Nephron (organoid): ENCODE results near the gene RGS14.

Experiments used
- H3K27ac Mint-ChIP-seq, 3 experiments: 2 replicates each; pipeline ENCODE4 v1.8.0; 2020; ENCODE audit warnings: mixed read lengths in 3 of 3, mild to moderate bottlenecking in 2 of 3, moderate library complexity in 1 of 3
- H3K27me3 Mint-ChIP-seq: 2 replicates; pipeline ENCODE4 v1.8.0; 2021; ENCODE audit warnings: low read depth, mild to moderate bottlenecking, moderate library complexity, mixed read lengths
- H3K36me3 Mint-ChIP-seq: 2 replicates; pipeline ENCODE4 v1.8.0; 2020; ENCODE audit warnings: low read depth, mixed read lengths
- H3K4me1 Mint-ChIP-seq: 2 replicates; pipeline ENCODE4 v1.8.0; 2020; ENCODE audit warnings: mixed read lengths
- H3K4me3 Mint-ChIP-seq, 3 experiments: 2 replicates each; pipeline ENCODE4 v1.8.0; 2020; ENCODE audit warnings: mild to moderate bottlenecking in 3 of 3, mixed read lengths in 3 of 3, moderate library complexity in 2 of 3
- H3K9me3 Mint-ChIP-seq: 2 replicates; pipeline ENCODE4 v1.8.0; 2020; ENCODE audit warnings: mixed read lengths
- CTCF ChIP-seq, 3 experiments: fragments of 200-600 bp; sonication (generic); IDR thresholded peaks; one replicate each; pipeline ENCODE4 v1.5.0; 2021; ENCODE audit warnings: antibody characterized with exemption in 3 of 3; ENCODE audit not compliant: unreplicated experiment in 3 of 3

RGS14 gene

DNA sequence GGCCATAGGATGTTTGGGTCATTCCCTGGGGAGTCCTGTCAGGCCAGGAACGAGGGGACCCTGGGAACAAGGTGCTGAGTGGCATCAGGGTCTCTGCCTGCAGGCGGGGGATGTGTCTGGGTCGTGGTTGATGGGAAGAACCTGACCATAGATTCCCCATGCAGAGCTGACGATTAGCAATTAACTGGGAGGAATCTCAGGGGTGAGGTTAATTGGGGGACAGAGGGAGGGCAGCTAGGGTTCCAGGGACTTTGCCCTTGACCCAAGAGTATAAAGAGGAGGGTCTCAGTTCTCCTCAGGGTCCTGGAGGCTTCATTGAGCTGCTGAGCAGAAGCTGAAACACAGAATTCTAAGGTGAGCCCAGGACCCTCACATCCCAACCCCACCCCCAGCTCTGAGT lies 26.4 kb downstream of the RGS14 start, which contains the start of gene SLC34A1:
TSS of gene SLC34A1 (plus strand) at position 301 of the 400 bp plus-strand sequence. CDS start 1,308 bp downstream, outside the sequence.
- Mint-ChIP-seq H3K36me3 (no peaks in the 10 kb centered on the region), H3K9me3 (peaks cover 2% of the 10 kb centered on the region)

GRCh38 chr5:177385720-177386119 lies 28.0 kb downstream of the RGS14 start:
- Mint-ChIP-seq H3K27me3 (peaks cover 26% of the 10 kb centered on the region), H3K9me3 (peaks cover 2% of the 10 kb centered on the region)

More for the DNA sequence above, 26.4 kb downstream of the RGS14 start, which contains the start of gene SLC34A1:
- Mint-ChIP-seq H3K27me3 (peaks cover 24% of the 10 kb centered on the region), H3K27ac (peak within 1 kb of the TSS in 1 of 3 experiments; percentile 34), H3K4me1 (peaks cover 14% of the 10 kb centered on the region), H3K4me3 (peak within 1 kb of the TSS in 1 of 3 experiments; percentile 54)
- no peak for TF ChIP-seq CTCF (IDR thresholded peaks at IDR 0.05; ENCODE audit: unreplicated experiment in 3 of 3)

GRCh38 chr5:177386542-177386941 lies 28.8 kb downstream of the RGS14 start:
- H3K27ac Mint-ChIP-seq: no peak overlapping the region
- H3K9me3 Mint-ChIP-seq: peaks cover 2% of the 10 kb centered on the region
- no peak overlapping the region for H3K4me3 Mint-ChIP-seq
- no peak for TF ChIP-seq CTCF (IDR thresholded peaks at IDR 0.05; ENCODE audit: unreplicated experiment in 3 of 3)
- peaks cover 18% of the 10 kb centered on the region for H3K4me1 Mint-ChIP-seq
- peaks cover 22% of the 10 kb centered on the region for H3K27me3 Mint-ChIP-seq
- no peaks in the 10 kb centered on the region for H3K36me3 Mint-ChIP-seq

More at GRCh38 chr5:177385720-177386119, 28.0 kb downstream of the RGS14 start:
- Mint-ChIP-seq H3K4me1 (peaks cover 24% of the 10 kb centered on the region), H3K27ac (no peak overlapping the region), H3K36me3 (no peaks in the 10 kb centered on the region), H3K4me3 (no peak overlapping the region)
- no peak for TF ChIP-seq CTCF (IDR thresholded peaks at IDR 0.05; ENCODE audit: unreplicated experiment in 3 of 3)

GRCh38 chr5:177387405-177387804 lies 29.7 kb downstream of the RGS14 start:
- Mint-ChIP-seq H3K27me3 (peaks cover 21% of the 10 kb centered on the region), H3K9me3 (peaks cover 2% of the 10 kb centered on the region), H3K4me3 (peak overlapping the region in 1 of 3 experiments; percentile 23), H3K27ac (no peak overlapping the region), H3K4me1 (peaks cover 16% of the 10 kb centered on the region), H3K36me3 (no peaks in the 10 kb centered on the region)
- TF ChIP-seq CTCF (IDR thresholded peaks at IDR 0.05; ENCODE audit: unreplicated experiment in 3 of 3): no peak

- no peak for TF ChIP-seq CTCF (IDR thresholded peaks at IDR 0.05; ENCODE audit: unreplicated experiment in 3 of 3)
- H3K27ac Mint-ChIP-seq: peak overlapping the region in 2 of 3 experiments; percentile 8 to 72
- H3K4me1 Mint-ChIP-seq: peaks cover 12% of the 10 kb centered on the region
- H3K9me3 Mint-ChIP-seq: peaks cover 2% of the 10 kb centered on the region
- no peaks in the 10 kb centered on the region for H3K36me3 Mint-ChIP-seq
- no peak overlapping the region for H3K4me3 Mint-ChIP-seq
- peaks cover 18% of the 10 kb centered on the region for H3K27me3 Mint-ChIP-seq
Observed at GRCh38 chr5:177388521-177389052, 30.9 kb downstream of the RGS14 start.
